Breast epithelium (tissue), 4 donors: ENCODE data around the gene RXFP1. TPM values are rescaled to one million over a fixed set of nuclear protein-coding genes. Genes with fewer than 3 reads are reported as not detected.
"Not testable (repeated sequence)": the region's sequence is repeated elsewhere in the genome, so short reads cannot be mapped to it uniquely, and the experiment has no call there.

Source experiments
- DNase-seq, 2 donors: peaks; one replicate each; pipeline ENCODE4 v3.0.0-alpha.2; 2019; ENCODE audit warnings: low spot score in 2 of 2
- H3K27ac ChIP-seq, 2 donors: fragments of 200-600 bp; sonication (generic) in 1 of 2; one replicate each; pipeline ENCODE4 v1.5.1; 2016 to 2019; ENCODE audit warnings: mild to moderate bottlenecking in 1 of 2
- H3K27me3 ChIP-seq, 2 donors: fragments of 200-600 bp; sonication (generic) in 1 of 2; one replicate each; pipeline versions ENCODE4 v1.5.1 to v1.6.0; 2017 to 2019; ENCODE audit warnings: control low read depth in 1 of 2, mild to moderate bottlenecking in 1 of 2
- H3K36me3 ChIP-seq: fragments of 200-600 bp; one replicate; pipeline ENCODE4 v1.5.1; 2019
- H3K4me1 ChIP-seq, 2 donors: fragments of 200-600 bp; sonication (generic); one replicate each; pipeline ENCODE4 v1.5.1; 2016 to 2019; ENCODE audit warnings: control low read depth in 1 of 2
- H3K4me3 ChIP-seq, 3 donors: fragments of 200-600 bp; sonication (generic); 1 replicate in 2 of 3; 2 replicates in 1 of 3; pipeline ENCODE4 v1.5.1; 2016 to 2019; ENCODE audit warnings: mild to moderate bottlenecking in 3 of 3, moderate library complexity in 2 of 3
- H3K9me3 ChIP-seq, 2 donors: fragments of 200-600 bp; sonication (generic) in 1 of 2; one replicate each; pipeline ENCODE4 v1.5.1; 2016 to 2019; ENCODE audit warnings: control low read depth in 1 of 2
- CTCF ChIP-seq, 3 donors: fragments of 450-650 bp; IDR thresholded peaks; one replicate each; pipeline ENCODE4 v1.5.1; 2016 to 2017; ENCODE audit warnings: antibody characterized with exemption in 3 of 3, mild to moderate bottlenecking in 3 of 3, moderate library complexity in 3 of 3
- POLR2A ChIP-seq: fragments of 450-650 bp; IDR thresholded peaks from one replicate; pipeline ENCODE4 v1.6.1; 2016; ENCODE audit warnings: antibody characterized with exemption, mild to moderate bottlenecking, moderate library complexity
- POLR2AphosphoS5 ChIP-seq, 3 donors: sonication (generic); formaldehyde crosslinking; IDR thresholded peaks; one replicate each; pipeline ENCODE4 v1.6.1; 2017; ENCODE audit warnings: antibody characterized with exemption in 3 of 3
- intact Hi-C: fragments of 100-400 bp; cut with DNase I; formaldehyde crosslinking; loops from one replicate; pipeline ENCODE4 v1.15.1; 2023; ENCODE audit warnings: low total_unique reads
- total RNA-seq, 3 donors: library from RNA; depleted of rRNA; stranded (reverse); fragments of >200 nt; gene quantifications; one replicate each; pipeline ENCODE4 v1.1.0, GENCODE V29; 2016

Gene RXFP1
- total RNA-seq, 3 donors from 2014 or later = 0.15 TPM; not detected in 2

GRCh38 chr4:158656439-158656838 lies 134.8 kb downstream of the RXFP1 start:
- no peaks in the 10 kb centered on the region for H3K9me3 ChIP-seq
- H3K27ac ChIP-seq = no peak overlapping the region
- TF ChIP-seq POLR2AphosphoS5 (IDR thresholded peaks at IDR 0.05) (no peak), POLR2A (no peak), CTCF (IDR thresholded peaks at IDR 0.05) (no peak)
- DNase-seq = no peak
- H3K36me3 ChIP-seq = no peaks in the 10 kb centered on the region
- H3K27me3 ChIP-seq = no peaks in the 10 kb centered on the region
- no peaks in the 10 kb centered on the region for H3K4me1 ChIP-seq
- intact Hi-C loops = no loop called here
- H3K4me3 ChIP-seq = no peak overlapping the region

GRCh38 chr4:158657291-158657690 lies 135.6 kb downstream of the RXFP1 start:
- intact Hi-C loops = no loop called here
- no peak for TF ChIP-seq POLR2A
- TF ChIP-seq CTCF (IDR thresholded peaks at IDR 0.05) = no peak
- TF ChIP-seq POLR2AphosphoS5 (IDR thresholded peaks at IDR 0.05) = no peak
- H3K4me1 ChIP-seq = no peaks in the 10 kb centered on the region

GRCh38 chr4:158663255-158663654 lies 141.6 kb downstream of the RXFP1 start:
- H3K36me3 ChIP-seq, H3K27me3 ChIP-seq, intact Hi-C loops, H3K9me3 ChIP-seq, H3K27ac ChIP-seq, H3K4me1 ChIP-seq, H3K4me3 ChIP-seq, DNase-seq: not testable (repeated sequence)

More at GRCh38 chr4:158657291-158657690, 135.6 kb downstream of the RXFP1 start:
- Histone ChIP-seq H3K36me3 (no peaks in the 10 kb centered on the region), H3K27ac (no peak overlapping the region), H3K9me3 (no peaks in the 10 kb centered on the region), H3K27me3 (no peaks in the 10 kb centered on the region), H3K4me3 (no peak overlapping the region)
- no peak for DNase-seq

- H3K4me3 ChIP-seq, intact Hi-C loops, H3K9me3 ChIP-seq, H3K27me3 ChIP-seq, H3K27ac ChIP-seq, DNase-seq, H3K4me1 ChIP-seq, H3K36me3 ChIP-seq: not testable (repeated sequence)
Observed at GRCh38 chr4:158663707-158664625, 142.3 kb downstream of the RXFP1 start.

DNA sequence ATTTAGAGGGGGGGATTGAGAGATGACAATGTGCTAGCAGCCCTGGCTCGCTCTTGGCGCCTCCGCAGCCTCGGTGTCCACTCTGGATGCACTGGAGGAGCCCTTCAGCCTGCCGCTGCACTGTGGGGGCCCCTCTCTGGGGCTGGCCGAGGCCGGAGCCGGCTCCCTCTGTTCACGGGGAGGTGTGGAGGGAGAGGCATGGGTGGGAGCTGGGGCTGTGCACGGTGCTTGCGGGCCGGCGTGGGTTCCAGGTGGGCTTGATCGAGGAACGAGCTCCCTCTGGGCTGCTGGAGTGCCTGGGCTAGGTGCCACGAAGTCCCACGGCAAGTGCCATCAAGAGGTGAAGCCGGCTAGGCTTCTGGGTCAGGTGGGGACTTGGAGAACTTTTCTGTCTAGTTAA lies 143.1 kb downstream of the RXFP1 start:
- H3K4me1 ChIP-seq = no peaks in the 10 kb centered on the region
- H3K27ac ChIP-seq = no peak overlapping the region
- DNase-seq = no peak
- H3K36me3 ChIP-seq = no peaks in the 10 kb centered on the region
- TF ChIP-seq POLR2A (no peak), CTCF (IDR thresholded peaks at IDR 0.05) (no peak), POLR2AphosphoS5 (IDR thresholded peaks at IDR 0.05) (no peak)
- intact Hi-C loops = no loop called here
- no peak overlapping the region for H3K4me3 ChIP-seq
- H3K9me3 ChIP-seq = no peaks in the 10 kb centered on the region
- H3K27me3 ChIP-seq = no peaks in the 10 kb centered on the region

DNA sequence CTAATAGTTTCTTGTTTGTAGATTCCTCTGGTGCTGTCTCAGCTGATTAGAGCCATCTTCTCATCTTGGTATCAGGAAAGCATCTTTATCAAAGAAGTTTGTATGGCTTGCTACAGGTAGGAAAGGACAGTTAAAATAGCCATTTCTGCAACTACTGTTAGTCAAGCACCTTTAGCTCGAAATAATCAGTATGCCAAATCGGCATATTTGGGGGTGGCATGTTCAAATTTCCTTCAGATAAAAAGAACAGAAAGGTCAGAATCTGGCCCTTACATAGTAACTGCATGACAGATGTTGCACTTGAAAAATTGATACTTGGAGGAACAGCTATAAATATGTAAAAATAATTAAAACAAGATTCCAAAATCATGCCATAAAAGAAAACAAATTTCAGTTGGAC lies 145.2 kb downstream of the RXFP1 start:
- Histone ChIP-seq H3K27ac (no peak overlapping the region), H3K4me3 (no peak overlapping the region), H3K4me1 (peaks cover 3 to 4% of the 10 kb centered on the region in 2 donors), H3K36me3 (no peaks in the 10 kb centered on the region), H3K27me3 (no peaks in the 10 kb centered on the region), H3K9me3 (no peaks in the 10 kb centered on the region)
- DNase-seq = no peak
- intact Hi-C loops = no loop called here
- no peak for TF ChIP-seq POLR2AphosphoS5 (IDR thresholded peaks at IDR 0.05)
- no peak for TF ChIP-seq CTCF (IDR thresholded peaks at IDR 0.05)
- no peak for TF ChIP-seq POLR2A
